Left ventricle myocardium inferior (tissue), 1 donor: ENCODE data around the gene DR1. TPM values are rescaled to one million over a fixed set of nuclear protein-coding genes. Genes with fewer than 3 reads are reported as not detected.

Experiments
- total RNA-seq: library from RNA; stranded (reverse); fragmentation: NEBNext Ultra II Directional; extraction: Animal tissue kit (Norgen Biotek cat#: 25700); gene quantifications from one replicate; pipeline ENCODE4 v1.2.1, GENCODE V29; 2021
- donor health status: DM: no; HTN: yes; CAD: no; lungs with severe emphysema.

Gene DR1
- total RNA-seq, 1 donor from 2014 or later, result 37.7 TPM

Other genes starting within 250 kb of the DR1 start
- gene TMED5, start 165.5 kb upstream of the DR1 start, total RNA-seq, result 44.0 TPM
- 3.4 TPM for gene CCDC18, start 165.2 kb upstream of the DR1 start, total RNA-seq
- 28.0 TPM for gene FNBP1L, start 102.2 kb downstream of the DR1 start, total RNA-seq